GM23338 (cell line): ENCODE results near the gene SSNA1. TPM values are rescaled to one million over a fixed set of nuclear protein-coding genes. Genes with fewer than 3 reads are reported as not detected.
"Not testable (repeated sequence)": the region's sequence is repeated elsewhere in the genome, so short reads cannot be mapped to it uniquely, and the experiment has no call there.

Source experiments
- ATAC-seq: fragments of 200-7000 bp; cut with Tn5 transposase; 3 replicates; pipeline ENCODE4 v1.9.1; 2020
- DNase-seq: peaks from one replicate; pipeline ENCODE4 v3.0.0-alpha.2; 2015; ENCODE audit warnings: low spot score
- H2AFZ ChIP-seq: fragments of 200-600 bp; sonication (generic); 2 replicates; pipeline ENCODE4 v1.8.0; 2016; ENCODE audit warnings: antibody characterized with exemption, mild to moderate bottlenecking, moderate library complexity
- H3F3A ChIP-seq: fragments of 200-600 bp; sonication (generic); replicated peaks from 2 replicates; pipeline ENCODE4 v1.8.0; 2017; ENCODE audit warnings: antibody characterized with exemption, mixed run types, low read depth
- H3K27ac ChIP-seq: fragments of 200-600 bp; sonication (generic); 2 replicates; pipeline ENCODE4 v1.6.1; 2016; ENCODE audit warnings: low read depth
- H3K27me3 ChIP-seq: fragments of 200-600 bp; sonication (generic); 2 replicates; pipeline ENCODE4 v1.8.0; 2016; ENCODE audit warnings: mild to moderate bottlenecking, mixed run types, moderate library complexity; ENCODE audit not compliant: insufficient read depth
- H3K36me3 ChIP-seq: fragments of 200-600 bp; sonication (generic); 2 replicates; pipeline ENCODE4 v1.8.0; 2016; ENCODE audit warnings: mild to moderate bottlenecking; ENCODE audit not compliant: insufficient read depth
- H3K4me1 ChIP-seq: fragments of 200-600 bp; sonication (generic); 2 replicates; pipeline ENCODE4 v1.8.0; 2016; ENCODE audit warnings: mild to moderate bottlenecking, moderate library complexity; ENCODE audit not compliant: insufficient read depth
- H3K4me2 ChIP-seq: fragments of 200-600 bp; sonication (generic); 2 replicates; pipeline ENCODE4 v1.7.1; 2017; ENCODE audit warnings: mixed run types
- H3K4me3 ChIP-seq: fragments of 200-600 bp; sonication (generic); 2 replicates; pipeline ENCODE4 v1.6.1; 2016; ENCODE audit warnings: mixed run types
- H3K79me2 ChIP-seq: fragments of 200-600 bp; sonication (generic); replicated peaks from 2 replicates; pipeline ENCODE4 v1.8.0; 2017; ENCODE audit warnings: mild to moderate bottlenecking; ENCODE audit not compliant: insufficient read depth
- H3K9me2 ChIP-seq: fragments of 200-600 bp; sonication (generic); 2 replicates; pipeline ENCODE4 v1.8.0; 2017; ENCODE audit not compliant: insufficient read depth
- H4K20me1 ChIP-seq: fragments of 200-600 bp; sonication (generic); replicated peaks from 2 replicates; pipeline ENCODE4 v1.8.0; 2017; ENCODE audit warnings: mild to moderate bottlenecking; ENCODE audit not compliant: insufficient read depth
- H3K27ac Mint-ChIP-seq: 2 replicates; pipeline ENCODE4 v1.8.0; 2020; ENCODE audit warnings: inconsistent platforms, mild to moderate bottlenecking, moderate library complexity, mixed read lengths
- H3K27me3 Mint-ChIP-seq: 3 replicates; pipeline ENCODE4 v1.8.0; 2022; ENCODE audit warnings: low read depth, mild to moderate bottlenecking, moderate library complexity, mixed read lengths, inconsistent platforms; ENCODE audit not compliant: insufficient read depth, poor library complexity
- H3K36me3 Mint-ChIP-seq: 3 replicates; pipeline ENCODE4 v1.8.0; 2021; ENCODE audit warnings: low read depth, mild to moderate bottlenecking, inconsistent platforms, moderate library complexity, mixed read lengths
- H3K4me1 Mint-ChIP-seq: 3 replicates; pipeline ENCODE4 v1.8.0; 2020; ENCODE audit warnings: mild to moderate bottlenecking, inconsistent platforms, mixed read lengths
- H3K4me3 Mint-ChIP-seq: 3 replicates; pipeline ENCODE4 v1.8.0; 2021; ENCODE audit warnings: moderate library complexity, mild to moderate bottlenecking, inconsistent platforms, mixed read lengths
- H3K9me3 Mint-ChIP-seq: 3 replicates; pipeline ENCODE4 v1.8.0; 2020; ENCODE audit warnings: moderate library complexity, mild to moderate bottlenecking, inconsistent platforms, mixed read lengths
- microRNA-seq: library from miRNA; unstranded; fragments of <30 nt; microRNA quantifications from one replicate; pipeline ENCODE4, GENCODE V29; 2017
- polyA plus RNA-seq: library from polyadenylated mRNA; unstranded; fragments of >200 nt; fragmentation: Nextera tagmentation; extraction: Ambion mirVana; gene quantifications from 2 replicates; pipeline ENCODE4 v1.2.1, GENCODE V29; 2016
- small RNA-seq: library from RNA; depleted of rRNA; stranded (forward); fragments of <200 nt; gene quantifications from one replicate; pipeline ENCODE3, GENCODE V24; 2014; ENCODE audit warnings: low replicate concordance
- total RNA-seq: library from RNA; depleted of rRNA; stranded (reverse); fragments of >200 nt; shearing (Covaris generic); gene quantifications from 2 replicates; pipeline ENCODE4 v1.2.3, GENCODE V29; 2014; rRNA removed

The SSNA1 gene
- total and polyA plus RNA-seq, 2 experiments from 2014 or later: 132 to 154 TPM

DNA sequence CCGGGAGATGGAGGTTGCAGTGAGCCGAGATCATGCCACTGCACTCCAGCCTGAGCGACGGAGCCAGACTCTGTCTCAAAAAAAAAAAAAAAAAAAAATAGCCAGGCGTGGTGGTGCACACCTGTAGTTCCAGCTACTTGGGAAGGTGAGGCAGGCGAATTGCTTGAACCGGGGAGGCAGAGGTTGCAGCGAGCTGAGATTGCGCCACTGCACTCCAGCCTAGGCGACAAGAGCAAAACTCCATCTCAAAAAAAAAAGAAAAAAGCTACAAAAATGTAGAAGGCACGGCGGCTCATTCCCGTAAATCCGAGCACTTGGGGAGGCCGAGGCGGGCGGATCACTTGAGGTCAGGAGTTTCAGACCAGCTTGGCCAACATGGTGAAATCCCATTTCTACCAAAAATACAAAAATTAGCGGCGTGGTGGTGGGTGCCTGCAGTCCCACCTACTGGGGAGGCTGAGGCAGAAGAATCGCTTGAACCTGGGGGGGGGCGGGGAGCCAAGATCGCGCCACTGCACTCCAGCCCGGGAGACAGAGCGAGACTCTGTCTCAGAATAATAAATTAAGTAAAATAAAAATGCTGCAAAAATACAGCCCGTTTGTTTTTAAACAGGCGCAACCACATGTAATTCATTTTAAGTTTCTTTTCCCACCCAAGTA, 51.2 kb downstream of the SSNA1 start:
- not testable (repeated sequence) for DNase-seq, H3K36me3 ChIP-seq, H3K27me3 ChIP-seq, H3K27ac Mint-ChIP-seq, H3K9me2 ChIP-seq, H3K27ac ChIP-seq, ATAC-seq, H3K9me3 Mint-ChIP-seq
- Histone ChIP-seq H2AFZ (peak overlapping the region; percentile 47), H3K4me1 (peaks cover 26% of the 10 kb centered on the region; the same call in 1 of the 2 replicates), H3K79me2 (peaks cover 29% of the 10 kb centered on the region), H3K4me2 (peak overlapping the region; percentile 99), H3F3A (0 out of 2 replicates have a peak, but pooled peaks cover 28% of the 10 kb centered on the region), H3K4me3 (peak overlapping the region; percentile 87), H4K20me1 (peaks cover 16% of the 10 kb centered on the region)
- peaks cover 31% of the 10 kb centered on the region for H3K36me3 Mint-ChIP-seq
- H3K4me1 Mint-ChIP-seq: peaks cover 38% of the 10 kb centered on the region
- H3K27me3 Mint-ChIP-seq: peaks cover 21% of the 10 kb centered on the region
- H3K4me3 Mint-ChIP-seq: peak overlapping the region; percentile 81

Small RNAs within 50 kb of the gene (microRNA-seq; reads per million reads assigned to microRNA genes)
- not detected for gene MIR3621

Small RNAs within 50 kb of the gene (small RNA-seq; reads per million reads assigned to genes)
- not detected for gene MIR3621

Other genes starting within 250 kb of the SSNA1 start
Only the 30 nearest of the 33 such genes appear.
- gene PTGDS, start 211.2 kb upstream of the SSNA1 start, total RNA-seq: 1.9 TPM in 1 of 2 replicates, not detected in the other
- gene PTGDS, start 211.2 kb upstream of the SSNA1 start, polyA plus RNA-seq: 3.1 and 5.9 TPM in 2 replicates
- gene LCNL1, start 205.7 kb upstream of the SSNA1 start, total RNA-seq: not detected in 2 replicates
- gene LCNL1, start 205.7 kb upstream of the SSNA1 start, polyA plus RNA-seq: 0.11 and 0.14 TPM in 2 replicates
- 33.9 and 71.5 TPM in 2 replicates for gene PAXX, start 196.3 kb upstream of the SSNA1 start, total RNA-seq
- 86.0 and 88.3 TPM in 2 replicates for gene PAXX, start 196.3 kb upstream of the SSNA1 start, polyA plus RNA-seq
- 0.56 TPM in 1 of 2 replicates, not detected in the other for gene CLIC3, start 192.1 kb upstream of the SSNA1 start, total RNA-seq
- gene CLIC3, start 192.1 kb upstream of the SSNA1 start, polyA plus RNA-seq: 0.53 and 0.57 TPM in 2 replicates
- 14.2 and 16.0 TPM in 2 replicates for gene ABCA2, start 160.4 kb upstream of the SSNA1 start, total RNA-seq
- 5.6 and 7.0 TPM in 2 replicates for gene ABCA2, start 160.4 kb upstream of the SSNA1 start, polyA plus RNA-seq
- not detected in 2 replicates for gene FUT7, start 156.6 kb upstream of the SSNA1 start, total RNA-seq
- gene FUT7, start 156.6 kb upstream of the SSNA1 start, polyA plus RNA-seq: not detected in 2 replicates
- 26.2 and 34.3 TPM in 2 replicates for gene NPDC1, start 142.5 kb upstream of the SSNA1 start, total RNA-seq
- 35.5 and 36.7 TPM in 2 replicates for gene NPDC1, start 142.5 kb upstream of the SSNA1 start, polyA plus RNA-seq
- 1.1 and 1.9 TPM in 2 replicates for gene ENTPD2, start 134.6 kb upstream of the SSNA1 start, total RNA-seq
- gene ENTPD2, start 134.6 kb upstream of the SSNA1 start, polyA plus RNA-seq: 1.8 and 2.9 TPM in 2 replicates
- 55.1 and 60.3 TPM in 2 replicates for gene SAPCD2, start 118.1 kb upstream of the SSNA1 start, total RNA-seq
- 13.4 and 14.5 TPM in 2 replicates for gene SAPCD2, start 118.1 kb upstream of the SSNA1 start, polyA plus RNA-seq
- gene UAP1L1, start 111.2 kb upstream of the SSNA1 start, total RNA-seq: 5.5 and 8.1 TPM in 2 replicates
- 2.5 and 3.4 TPM in 2 replicates for gene UAP1L1, start 111.2 kb upstream of the SSNA1 start, polyA plus RNA-seq
- gene MAN1B1, start 101.7 kb upstream of the SSNA1 start, total RNA-seq: 35.7 and 39.9 TPM in 2 replicates
- 15.7 and 18.2 TPM in 2 replicates for gene MAN1B1, start 101.7 kb upstream of the SSNA1 start, polyA plus RNA-seq
- 9.7 and 19.7 TPM in 2 replicates for gene DPP7, start 73.9 kb upstream of the SSNA1 start, total RNA-seq
- gene DPP7, start 73.9 kb upstream of the SSNA1 start, polyA plus RNA-seq: 25.2 and 26.8 TPM in 2 replicates
- gene GRIN1, start 49.5 kb upstream of the SSNA1 start, total RNA-seq: 2.1 and 5.5 TPM in 2 replicates
- gene GRIN1, start 49.5 kb upstream of the SSNA1 start, polyA plus RNA-seq: 2.5 and 2.7 TPM in 2 replicates
- 0.16 and 0.21 TPM in 2 replicates for gene LRRC26, start 18.6 kb upstream of the SSNA1 start, total RNA-seq
- gene LRRC26, start 18.6 kb upstream of the SSNA1 start, polyA plus RNA-seq: 3.0 and 4.3 TPM in 2 replicates
- not detected in 2 replicates for gene TMEM210, start 16.6 kb upstream of the SSNA1 start, total RNA-seq
- not detected in 2 replicates for gene TMEM210, start 16.6 kb upstream of the SSNA1 start, polyA plus RNA-seq
- gene ANAPC2, start 116 bp upstream of the SSNA1 start, total RNA-seq: 41.5 and 42.9 TPM in 2 replicates
- 16.4 and 19.2 TPM in 2 replicates for gene ANAPC2, start 116 bp upstream of the SSNA1 start, polyA plus RNA-seq
- 29.2 and 29.3 TPM in 2 replicates for gene TPRN, start 12.1 kb downstream of the SSNA1 start, total RNA-seq
- gene TPRN, start 12.1 kb downstream of the SSNA1 start, polyA plus RNA-seq: 6.4 and 9.1 TPM in 2 replicates
- 43.2 and 53.4 TPM in 2 replicates for gene TMEM203, start 17.0 kb downstream of the SSNA1 start, total RNA-seq
- gene TMEM203, start 17.0 kb downstream of the SSNA1 start, polyA plus RNA-seq: 32.7 and 37.4 TPM in 2 replicates
- 25.4 and 38.1 TPM in 2 replicates for gene NDOR1, start 17.0 kb downstream of the SSNA1 start, total RNA-seq
- gene NDOR1, start 17.0 kb downstream of the SSNA1 start, polyA plus RNA-seq: 19.4 and 19.7 TPM in 2 replicates
- gene RNF208, start 33.6 kb downstream of the SSNA1 start, total RNA-seq: 1.4 and 1.9 TPM in 2 replicates
- 5.6 and 7.4 TPM in 2 replicates for gene RNF208, start 33.6 kb downstream of the SSNA1 start, polyA plus RNA-seq
- 1.4 and 2.0 TPM in 2 replicates for gene CYSRT1, start 36.5 kb downstream of the SSNA1 start, total RNA-seq
- 2.0 and 3.2 TPM in 2 replicates for gene CYSRT1, start 36.5 kb downstream of the SSNA1 start, polyA plus RNA-seq
- gene RNF224, start 38.8 kb downstream of the SSNA1 start, total RNA-seq: 0.63 TPM in 1 of 2 replicates, not detected in the other
- gene RNF224, start 38.8 kb downstream of the SSNA1 start, polyA plus RNA-seq: not detected in 2 replicates
- gene SLC34A3, start 42.2 kb downstream of the SSNA1 start, total RNA-seq: not detected in 2 replicates
- gene SLC34A3, start 42.2 kb downstream of the SSNA1 start, polyA plus RNA-seq: not detected in 2 replicates
- 334 and 374 TPM in 2 replicates for gene TUBB4B, start 52.6 kb downstream of the SSNA1 start, total RNA-seq
- gene TUBB4B, start 52.6 kb downstream of the SSNA1 start, polyA plus RNA-seq: 389 and 408 TPM in 2 replicates
- not detected in 2 replicates for gene STPG3, start 62.6 kb downstream of the SSNA1 start, total RNA-seq
- not detected in 2 replicates for gene STPG3, start 62.6 kb downstream of the SSNA1 start, polyA plus RNA-seq
- 79.5 and 97.3 TPM in 2 replicates for gene NELFB, start 66.7 kb downstream of the SSNA1 start, total RNA-seq
- 30.0 and 31.2 TPM in 2 replicates for gene NELFB, start 66.7 kb downstream of the SSNA1 start, polyA plus RNA-seq
- 14.4 and 19.0 TPM in 2 replicates for gene TOR4A, start 89.0 kb downstream of the SSNA1 start, total RNA-seq
- 2.0 and 2.1 TPM in 2 replicates for gene TOR4A, start 89.0 kb downstream of the SSNA1 start, polyA plus RNA-seq
- 39.0 and 55.1 TPM in 2 replicates for gene NRARP, start 113.6 kb downstream of the SSNA1 start, total RNA-seq
- gene NRARP, start 113.6 kb downstream of the SSNA1 start, polyA plus RNA-seq: 4.0 and 4.8 TPM in 2 replicates
- 3.6 and 4.4 TPM in 2 replicates for gene EXD3, start 234.5 kb downstream of the SSNA1 start, total RNA-seq
- 9.7 and 9.9 TPM in 2 replicates for gene EXD3, start 234.5 kb downstream of the SSNA1 start, polyA plus RNA-seq
- gene NOXA1, start 234.7 kb downstream of the SSNA1 start, total RNA-seq: 0.59 and 0.62 TPM in 2 replicates
- gene NOXA1, start 234.7 kb downstream of the SSNA1 start, polyA plus RNA-seq: 0.68 and 1.4 TPM in 2 replicates